ENCODE results near the gene CHD6. TPM values are rescaled to one million over a fixed set of nuclear protein-coding genes. Genes with fewer than 3 reads are reported as not detected.

The CHD6 gene
- polyA plus RNA-seq, 1 experiment, result 16.4 TPM

DNA sequence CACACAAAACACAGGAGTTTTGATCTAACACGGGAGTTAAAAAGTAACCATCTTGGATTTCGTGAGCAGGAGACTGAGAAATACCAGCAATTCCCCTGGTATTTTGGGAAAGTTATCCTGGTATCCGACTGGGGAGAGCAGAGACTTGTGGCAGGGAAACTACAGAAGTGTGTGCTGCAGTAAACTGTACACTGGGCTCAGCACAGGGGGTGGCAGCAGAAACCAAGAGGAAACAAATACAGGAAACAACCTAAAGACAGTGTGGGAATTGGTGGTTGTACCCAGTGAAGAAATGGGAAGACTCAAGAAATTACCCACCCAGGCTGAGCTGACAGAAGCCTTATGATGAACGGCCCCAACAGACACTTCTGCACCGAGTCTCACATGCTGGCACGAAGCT, 109.8 kb downstream of the CHD6 start:
- Histone ChIP-seq H3K36me3 (ENCODE audit: control insufficient read depth, insufficient read depth, low read length) (0 out of 2 replicates have a peak, but pooled peaks cover 2% of the 10 kb centered on the region), H3K27me3 (ENCODE audit: control insufficient read depth, insufficient read depth, low read length) (no peaks in the 10 kb centered on the region), H3K4me3 (ENCODE audit: low read depth, low read length) (no peak overlapping the region)
- no peak for DNase-seq (ENCODE audit: low read depth)
- CTCF ChIA-PET, result interaction anchor here (1.5 kb wide), 1 partner anchor 98 kb away, joined by 3 read pairs; no protein-coding TSS in a partner anchor
- POLR2A ChIA-PET, result no interaction called here
- TF ChIP-seq, protein P1, sequence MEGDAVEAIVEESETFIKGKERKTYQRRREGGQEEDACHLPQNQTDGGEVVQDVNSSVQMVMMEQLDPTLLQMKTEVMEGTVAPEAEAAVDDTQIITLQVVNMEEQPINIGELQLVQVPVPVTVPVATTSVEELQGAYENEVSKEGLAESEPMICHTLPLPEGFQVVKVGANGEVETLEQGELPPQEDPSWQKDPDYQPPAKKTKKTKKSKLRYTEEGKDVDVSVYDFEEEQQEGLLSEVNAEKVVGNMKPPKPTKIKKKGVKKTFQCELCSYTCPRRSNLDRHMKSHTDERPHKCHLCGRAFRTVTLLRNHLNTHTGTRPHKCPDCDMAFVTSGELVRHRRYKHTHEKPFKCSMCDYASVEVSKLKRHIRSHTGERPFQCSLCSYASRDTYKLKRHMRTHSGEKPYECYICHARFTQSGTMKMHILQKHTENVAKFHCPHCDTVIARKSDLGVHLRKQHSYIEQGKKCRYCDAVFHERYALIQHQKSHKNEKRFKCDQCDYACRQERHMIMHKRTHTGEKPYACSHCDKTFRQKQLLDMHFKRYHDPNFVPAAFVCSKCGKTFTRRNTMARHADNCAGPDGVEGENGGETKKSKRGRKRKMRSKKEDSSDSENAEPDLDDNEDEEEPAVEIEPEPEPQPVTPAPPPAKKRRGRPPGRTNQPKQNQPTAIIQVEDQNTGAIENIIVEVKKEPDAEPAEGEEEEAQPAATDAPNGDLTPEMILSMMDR (IDR thresholded peaks at IDR 0.05; ENCODE audit: insufficient read depth, low read depth, low read length), result no peak

DNA sequence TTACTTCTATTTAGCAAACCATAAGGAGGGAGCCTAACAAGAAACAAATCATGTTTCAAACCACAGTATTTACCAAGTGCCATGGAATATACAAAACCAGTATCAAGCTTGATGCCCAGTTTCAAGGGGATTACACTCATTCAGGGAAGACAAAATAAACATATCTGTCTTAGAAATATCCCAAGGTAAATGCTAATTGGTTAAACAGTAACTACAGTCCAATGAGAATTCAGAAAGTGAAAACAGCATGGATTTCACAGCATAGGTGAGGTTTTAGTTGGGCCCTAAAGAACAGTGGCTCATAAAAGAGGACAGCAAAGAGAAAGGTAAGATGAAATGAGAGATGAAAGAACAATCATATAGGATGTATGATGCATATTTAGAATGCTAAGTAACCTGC, 110.3 kb downstream of the CHD6 start:
- Histone ChIP-seq H3K36me3 (ENCODE audit: control insufficient read depth, insufficient read depth, low read length) (0 out of 2 replicates have a peak, but pooled peaks cover 2% of the 10 kb centered on the region), H3K27me3 (ENCODE audit: control insufficient read depth, insufficient read depth, low read length) (no peaks in the 10 kb centered on the region), H3K4me3 (ENCODE audit: low read depth, low read length) (no peak overlapping the region)
- DNase-seq (ENCODE audit: low read depth), result no peak
- TF ChIP-seq, protein P1 (IDR thresholded peaks at IDR 0.05; ENCODE audit: insufficient read depth, low read depth, low read length), result no peak
- POLR2A ChIA-PET, result no interaction called here
- CTCF ChIA-PET, result no interaction called here

DNA sequence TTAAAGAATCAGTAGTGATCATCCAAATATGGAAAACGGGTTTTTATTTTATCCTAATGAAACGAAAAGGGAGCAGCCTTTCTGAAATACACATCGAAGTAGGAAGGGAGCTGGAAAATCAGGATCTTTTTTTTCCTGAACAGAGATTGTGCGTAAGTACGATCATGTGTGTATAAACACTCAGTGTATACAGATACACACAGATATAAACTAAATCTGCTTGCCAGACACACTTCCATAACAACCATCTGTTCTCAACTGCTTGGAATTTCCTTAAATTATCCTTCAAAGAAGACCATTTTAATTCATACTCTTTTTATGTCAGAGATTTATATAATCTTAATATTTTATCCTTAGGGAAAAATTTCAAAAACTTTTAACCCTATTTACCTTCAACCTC, 110.7 kb downstream of the CHD6 start:
- ChIA-PET CTCF (no interaction called here), POLR2A (no interaction called here)
- no peak overlapping the region for H3K4me3 ChIP-seq (ENCODE audit: low read depth, low read length)
- H3K36me3 ChIP-seq (ENCODE audit: control insufficient read depth, insufficient read depth, low read length), result no peaks in the 10 kb centered on the region
- no peak for DNase-seq (ENCODE audit: low read depth)
- TF ChIP-seq, protein P1 (IDR thresholded peaks at IDR 0.05; ENCODE audit: insufficient read depth, low read depth, low read length), result no peak
- H3K27me3 ChIP-seq (ENCODE audit: control insufficient read depth, insufficient read depth, low read length), result no peaks in the 10 kb centered on the region

DNA sequence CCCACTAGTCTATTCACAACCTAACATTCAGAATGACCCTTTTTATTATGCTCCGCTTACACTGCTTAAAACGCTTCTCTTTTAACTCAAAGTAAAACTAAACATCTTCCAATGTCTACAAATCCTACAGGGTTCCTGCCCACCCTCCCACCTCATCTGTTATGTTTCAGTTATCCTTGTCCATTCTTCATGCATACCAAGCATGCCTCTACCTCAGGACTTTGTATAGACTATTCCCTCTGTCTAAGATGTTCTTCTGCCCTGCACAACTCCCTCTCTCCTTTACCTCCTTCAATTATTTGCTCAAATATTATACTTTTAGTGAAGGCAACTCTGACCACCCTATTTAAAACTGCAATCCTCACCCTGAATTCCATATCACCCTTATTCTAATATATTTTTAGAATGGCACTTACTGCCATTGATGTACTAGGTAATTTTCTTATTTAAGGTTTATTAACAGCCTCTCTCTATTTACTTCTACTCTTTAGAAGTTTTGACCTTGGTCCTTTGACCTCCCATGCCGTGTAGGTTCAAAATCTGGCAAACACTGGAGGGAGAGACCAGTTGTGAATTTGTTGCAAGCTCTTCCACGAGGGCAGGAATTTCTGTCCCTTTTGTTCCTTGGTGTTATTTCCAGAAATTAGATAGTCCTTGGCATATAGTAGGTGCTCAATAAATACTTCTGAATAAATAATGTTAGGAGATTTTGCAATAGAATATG, 111.8 kb downstream of the CHD6 start:
- no peak for DNase-seq (ENCODE audit: low read depth)
- Histone ChIP-seq H3K36me3 (ENCODE audit: control insufficient read depth, insufficient read depth, low read length) (no peaks in the 10 kb centered on the region), H3K4me3 (ENCODE audit: low read depth, low read length) (no peak overlapping the region), H3K27me3 (ENCODE audit: control insufficient read depth, insufficient read depth, low read length) (no peaks in the 10 kb centered on the region)
- ChIA-PET POLR2A (no interaction called here), CTCF (no interaction called here)
- TF ChIP-seq, protein P1 (IDR thresholded peaks at IDR 0.05; ENCODE audit: insufficient read depth, low read depth, low read length), result no peak

DNA sequence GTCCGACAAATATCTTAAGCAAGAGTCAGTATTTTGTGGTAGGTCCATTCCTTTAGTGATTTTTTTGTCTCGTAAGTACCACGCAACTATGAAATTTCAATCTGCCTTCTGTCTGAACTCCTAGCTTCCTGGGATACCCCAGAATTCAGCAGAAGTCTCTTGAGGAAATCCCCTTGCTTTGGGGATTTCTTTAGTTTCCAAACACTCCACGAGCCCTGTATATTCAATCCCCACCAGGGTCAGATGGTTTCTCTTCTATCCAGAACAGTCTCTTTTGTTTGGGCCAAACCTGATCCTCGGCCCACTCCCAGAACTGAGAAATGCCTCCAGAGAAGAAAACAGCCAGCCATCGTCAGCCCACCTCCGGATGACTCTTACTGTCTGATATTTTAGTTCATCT, 113.0 kb downstream of the CHD6 start:
- Histone ChIP-seq H3K4me3 (ENCODE audit: low read depth, low read length) (no peak overlapping the region), H3K27me3 (ENCODE audit: control insufficient read depth, insufficient read depth, low read length) (no peaks in the 10 kb centered on the region), H3K36me3 (ENCODE audit: control insufficient read depth, insufficient read depth, low read length) (no peaks in the 10 kb centered on the region)
- POLR2A ChIA-PET, result no interaction called here
- TF ChIP-seq, protein P1 (IDR thresholded peaks at IDR 0.05; ENCODE audit: insufficient read depth, low read depth, low read length), result no peak
- DNase-seq (ENCODE audit: low read depth), result no peak
- CTCF ChIA-PET, result no interaction called here

Measured in BJ (cell line).